ENCODE results near the gene CPAMD8.

DNA sequence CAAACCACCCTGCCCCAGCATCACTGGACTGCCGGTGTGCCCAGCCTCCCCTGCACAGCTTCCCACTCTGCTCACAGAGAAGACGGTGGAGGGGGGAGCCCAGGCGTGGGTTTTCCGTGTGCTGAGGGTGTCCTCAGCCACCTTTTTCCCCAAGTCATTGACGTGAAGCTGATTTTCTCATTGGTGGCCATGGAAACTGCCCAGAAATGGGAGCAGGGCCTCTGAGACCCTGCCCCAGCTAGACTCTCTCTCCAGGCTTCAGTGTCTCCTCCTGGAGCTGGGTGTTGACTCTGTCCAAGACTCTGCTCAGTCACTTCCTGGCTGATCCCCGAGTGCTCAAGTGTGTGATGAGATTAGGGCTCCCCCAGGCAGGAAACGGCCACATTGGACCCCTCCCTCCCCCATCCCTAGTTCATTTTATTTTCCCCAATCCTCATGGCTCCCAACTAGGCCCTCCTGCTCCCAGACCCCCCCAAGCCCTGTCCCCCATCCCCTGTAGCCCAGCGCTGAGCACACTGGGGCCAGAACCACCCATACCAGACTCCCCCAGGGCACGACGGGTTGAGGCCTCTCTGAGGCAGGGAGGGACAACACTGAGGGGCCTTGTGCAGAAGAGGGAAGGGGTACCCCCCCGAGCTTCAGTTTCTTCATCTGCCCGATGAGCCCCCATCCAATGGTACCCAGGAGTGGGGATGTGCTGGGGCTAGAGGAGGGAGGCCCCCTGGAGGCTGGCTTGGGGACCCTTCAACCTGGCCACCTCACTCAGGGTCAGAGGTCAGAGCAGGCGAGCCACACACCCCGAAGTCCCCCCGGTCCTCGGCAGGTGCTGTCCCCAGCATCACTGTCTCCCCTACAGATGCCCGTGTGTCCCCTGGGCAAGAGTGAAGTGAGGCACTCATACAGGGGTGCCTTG is 139.0 kb downstream of the CPAMD8 start:
- TF ChIP-seq, protein P1, sequence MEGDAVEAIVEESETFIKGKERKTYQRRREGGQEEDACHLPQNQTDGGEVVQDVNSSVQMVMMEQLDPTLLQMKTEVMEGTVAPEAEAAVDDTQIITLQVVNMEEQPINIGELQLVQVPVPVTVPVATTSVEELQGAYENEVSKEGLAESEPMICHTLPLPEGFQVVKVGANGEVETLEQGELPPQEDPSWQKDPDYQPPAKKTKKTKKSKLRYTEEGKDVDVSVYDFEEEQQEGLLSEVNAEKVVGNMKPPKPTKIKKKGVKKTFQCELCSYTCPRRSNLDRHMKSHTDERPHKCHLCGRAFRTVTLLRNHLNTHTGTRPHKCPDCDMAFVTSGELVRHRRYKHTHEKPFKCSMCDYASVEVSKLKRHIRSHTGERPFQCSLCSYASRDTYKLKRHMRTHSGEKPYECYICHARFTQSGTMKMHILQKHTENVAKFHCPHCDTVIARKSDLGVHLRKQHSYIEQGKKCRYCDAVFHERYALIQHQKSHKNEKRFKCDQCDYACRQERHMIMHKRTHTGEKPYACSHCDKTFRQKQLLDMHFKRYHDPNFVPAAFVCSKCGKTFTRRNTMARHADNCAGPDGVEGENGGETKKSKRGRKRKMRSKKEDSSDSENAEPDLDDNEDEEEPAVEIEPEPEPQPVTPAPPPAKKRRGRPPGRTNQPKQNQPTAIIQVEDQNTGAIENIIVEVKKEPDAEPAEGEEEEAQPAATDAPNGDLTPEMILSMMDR (IDR thresholded peaks at IDR 0.05) = no peak
- no peak for TF ChIP-seq POLR2A (IDR thresholded peaks at IDR 0.05)

Data from heart left ventricle (tissue), 13 donors.